HG02571 (cell line): ENCODE measurements around the gene WDR27.
"Not testable (repeated sequence)": the region's sequence is repeated elsewhere in the genome, so short reads cannot be mapped to it uniquely, and the experiment has no call there.

ENCODE experiments used
- ATAC-seq: cut with Tn5 transposase; IDR thresholded peaks from one replicate; pipeline ENCODE4 v1.9.1; 2021; ENCODE audit warnings: mild to moderate bottlenecking, moderate library complexity; ENCODE audit not compliant: unreplicated experiment

WDR27 gene

GRCh38 chr6:169618526-169619490, 83.0 kb downstream of the WDR27 start:
- no peak for ATAC-seq

GRCh38 chr6:169617562-169617961, 84.3 kb downstream of the WDR27 start:
- no peak for ATAC-seq

- not testable (repeated sequence) for ATAC-seq
These were observed 93.2 kb downstream of the WDR27 start for GRCh38 chr6:169608609-169609008.

- no peak for ATAC-seq
These were observed 97.8 kb downstream of the WDR27 start for GRCh38 chr6:169604076-169604475.

- not testable (repeated sequence) for ATAC-seq
These were observed 100.7 kb downstream of the WDR27 start for GRCh38 chr6:169601129-169601528.

- no peak for ATAC-seq
These were observed 109.3 kb downstream of the WDR27 start for GRCh38 chr6:169592558-169592957.

GRCh38 chr6:169591616-169592015, 110.2 kb downstream of the WDR27 start:
- no peak for ATAC-seq

- no peak for ATAC-seq
These were observed 111.4 kb downstream of the WDR27 start for GRCh38 chr6:169590376-169590939.

GRCh38 chr6:169589699-169590257, 112.1 kb downstream of the WDR27 start:
- ATAC-seq = peak; percentile 65

GRCh38 chr6:169589293-169589692, 112.5 kb downstream of the WDR27 start:
- peak; percentile 82 for ATAC-seq

- ATAC-seq = no peak
These were observed 113.9 kb downstream of the WDR27 start for GRCh38 chr6:169587975-169588374.

GRCh38 chr6:169583886-169584541, 117.8 kb downstream of the WDR27 start:
- no peak for ATAC-seq

- no peak for ATAC-seq
These were observed 122.3 kb downstream of the WDR27 start for GRCh38 chr6:169579407-169580111.

GRCh38 chr6:169577974-169578373, 123.9 kb downstream of the WDR27 start:
- no peak for ATAC-seq

GRCh38 chr6:169577236-169577635, 124.6 kb downstream of the WDR27 start:
- no peak for ATAC-seq

- no peak for ATAC-seq
These were observed 126.0 kb downstream of the WDR27 start for GRCh38 chr6:169575821-169576220.

- ATAC-seq = no peak
These were observed 126.5 kb downstream of the WDR27 start for GRCh38 chr6:169575365-169575764.

GRCh38 chr6:169574420-169574819, 127.4 kb downstream of the WDR27 start:
- ATAC-seq = no peak

- no peak for ATAC-seq
These were observed 127.9 kb downstream of the WDR27 start for GRCh38 chr6:169573883-169574282.

GRCh38 chr6:169571123-169571962, 130.5 kb downstream of the WDR27 start:
- no peak for ATAC-seq
